GM18861 (cell line): Measurements from ENCODE around the gene PASK.

ENCODE experiments used
- ATAC-seq: cut with Tn5 transposase; IDR thresholded peaks from one replicate; pipeline ENCODE4 v1.9.1; 2021; ENCODE audit not compliant: unreplicated experiment

The PASK gene

DNA sequence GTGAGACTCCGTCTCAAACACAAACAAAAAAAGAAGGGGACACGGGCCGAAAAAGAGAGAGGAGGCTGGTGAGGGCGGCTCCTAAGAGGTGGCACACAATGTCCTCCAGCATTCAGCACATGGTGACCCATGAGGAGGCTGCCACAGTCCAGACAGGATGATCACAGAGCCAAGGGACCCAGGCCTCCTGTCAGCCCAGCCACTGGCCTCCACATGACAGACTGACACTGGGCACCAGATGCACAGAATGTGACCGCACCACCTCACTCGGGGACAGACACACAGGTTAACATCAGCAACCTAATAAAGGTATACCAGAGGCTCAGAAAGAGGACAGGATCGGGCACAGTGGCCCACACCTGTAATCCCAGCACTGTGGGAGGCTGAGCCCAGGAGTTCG is 21.0 kb downstream of the PASK start:
- ATAC-seq, result no peak

DNA sequence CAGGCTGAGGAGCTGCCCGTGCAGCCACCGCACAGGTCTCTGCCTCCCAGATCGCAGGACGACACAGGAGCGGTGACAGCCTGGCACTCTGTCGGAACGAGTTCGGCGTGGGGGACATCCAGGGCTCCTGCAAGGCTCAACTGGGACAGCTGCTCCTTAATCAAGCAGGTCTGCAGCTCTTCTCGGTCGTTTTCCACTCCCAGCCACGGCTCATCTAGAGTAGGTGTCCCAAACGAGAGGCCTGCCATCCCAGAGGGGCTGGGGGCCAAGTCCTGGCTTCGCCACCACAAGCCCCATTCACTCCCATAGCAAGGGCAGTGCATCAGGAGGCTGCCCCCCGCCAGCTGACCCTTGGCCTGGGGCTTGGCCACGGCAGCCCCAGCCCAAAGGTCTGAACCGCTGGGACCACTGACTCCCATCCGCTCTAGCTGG is 22.5 kb downstream of the PASK start:
- no peak for ATAC-seq

DNA sequence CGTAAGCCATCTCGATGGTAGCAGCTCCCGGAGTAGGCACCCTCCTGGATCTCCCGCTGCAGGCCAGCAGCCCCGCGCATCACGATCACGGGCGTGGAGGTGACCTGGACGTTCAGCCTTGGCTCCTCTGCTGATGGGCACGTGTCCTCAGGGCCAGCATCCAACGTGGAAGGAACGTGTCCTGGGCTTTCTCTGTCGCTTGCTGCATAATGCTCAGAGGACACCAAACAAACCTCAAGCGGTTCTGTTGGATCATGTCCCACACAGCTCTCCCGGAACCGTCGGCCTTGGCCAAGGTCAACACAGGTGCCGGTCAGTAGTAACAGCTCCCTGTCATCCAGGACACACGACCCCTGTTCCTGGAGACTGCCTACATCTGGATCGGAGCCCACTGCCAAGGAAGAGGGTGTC is 23.1 kb downstream of the PASK start:
- no peak for ATAC-seq

DNA sequence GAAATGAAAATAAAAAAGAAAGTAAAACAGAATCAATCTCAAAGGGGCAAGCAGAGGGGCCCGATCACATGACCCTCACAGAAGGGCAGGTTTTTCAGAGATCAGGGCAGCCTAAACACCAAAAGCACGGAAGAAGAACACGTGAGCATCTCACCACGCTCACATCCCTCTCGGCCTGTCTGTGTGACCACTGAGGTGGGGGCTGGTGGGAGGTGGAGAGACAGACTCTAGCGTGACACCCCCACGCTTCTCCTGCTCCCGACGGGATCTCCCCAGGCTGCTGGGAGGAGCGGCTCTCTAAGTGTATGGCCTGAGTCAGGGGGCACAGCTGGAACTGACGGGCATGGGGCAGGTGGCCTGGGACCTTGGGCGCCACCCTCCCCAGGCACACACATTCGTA is 23.6 kb downstream of the PASK start:
- ATAC-seq, result no peak

DNA sequence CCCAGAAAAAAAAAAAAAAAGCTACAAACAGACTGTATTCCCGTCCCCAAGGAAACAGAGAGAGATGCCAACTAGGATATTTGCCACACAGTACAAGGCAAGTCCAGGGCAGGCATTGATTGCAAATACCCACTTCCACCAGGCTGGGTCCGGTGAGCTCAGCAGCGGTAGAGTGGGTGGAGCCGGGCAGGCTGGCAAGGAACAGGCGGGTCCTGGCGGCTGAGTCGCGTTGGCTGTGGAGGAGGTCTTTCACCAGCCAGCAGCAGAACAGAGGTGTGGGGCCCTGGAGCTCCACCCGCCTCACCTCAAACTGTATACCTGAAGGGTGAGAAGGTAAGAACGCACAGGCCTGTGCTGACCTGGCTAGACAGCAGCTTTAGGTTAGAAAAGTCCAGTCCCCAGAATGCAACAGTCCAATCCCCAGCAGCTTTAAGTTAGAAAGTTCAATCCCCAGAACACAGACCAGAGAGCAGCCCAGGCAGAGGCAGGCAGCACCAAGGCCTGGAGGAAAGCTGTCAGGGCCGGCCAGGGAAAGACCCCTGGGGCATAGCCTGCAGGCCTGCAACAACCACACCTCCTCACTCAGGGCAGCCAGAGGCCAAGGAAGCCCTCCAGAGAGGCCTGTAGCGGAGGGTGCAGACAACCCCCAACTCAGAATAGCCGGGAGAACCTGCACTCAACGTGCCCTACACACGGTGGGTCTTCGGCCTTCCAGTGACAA is 25.3 kb downstream of the PASK start:
- ATAC-seq, result no peak

DNA sequence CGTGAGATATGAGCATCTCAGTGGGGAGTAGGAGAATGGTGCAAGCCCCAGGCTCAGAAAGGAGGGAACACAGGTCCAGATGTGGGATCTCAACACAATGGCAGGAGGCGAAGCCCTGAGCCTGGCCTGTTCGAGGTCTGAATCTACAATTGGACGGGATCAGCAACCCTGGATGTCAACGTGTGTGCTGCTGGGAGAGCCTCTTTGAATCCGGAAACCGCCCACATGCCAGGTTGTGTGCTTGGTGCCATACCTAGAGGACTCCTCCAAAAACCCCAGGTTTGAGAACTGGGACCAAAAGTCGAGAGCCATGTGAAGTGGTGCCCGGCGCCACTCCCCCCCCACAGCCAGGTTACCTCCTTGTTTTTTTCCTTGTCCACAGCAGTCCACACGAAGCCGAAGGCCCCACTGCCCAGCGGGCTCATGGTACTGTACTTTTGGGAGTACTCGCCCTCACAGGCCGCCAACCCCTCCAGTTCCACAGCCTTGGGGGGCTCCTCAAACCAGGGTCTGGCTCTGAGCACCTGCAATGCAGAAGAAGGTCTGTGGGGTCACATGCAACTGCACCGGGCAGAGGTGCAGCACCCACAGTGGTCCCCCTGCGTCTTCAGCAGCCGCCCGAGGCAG is 26.8 kb downstream of the PASK start:
- ATAC-seq, result no peak

DNA sequence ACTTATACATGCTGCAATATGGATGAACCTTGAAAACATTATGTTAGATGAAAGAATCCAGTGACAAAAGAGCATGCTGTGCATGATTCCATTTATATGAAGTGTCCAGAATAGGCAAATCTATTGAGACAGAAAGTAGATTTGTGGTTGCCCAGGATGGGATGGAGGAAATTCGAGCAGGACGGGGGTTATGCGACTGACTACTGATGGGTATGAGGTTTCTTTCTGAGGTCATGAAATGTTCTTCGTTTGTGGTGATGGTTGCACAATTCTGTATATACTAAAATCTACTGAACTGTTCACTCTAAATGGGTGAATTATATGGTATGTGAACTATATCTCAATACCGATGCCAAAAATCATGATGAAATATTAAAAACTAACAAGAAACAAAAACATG is 28.3 kb downstream of the PASK start:
- ATAC-seq, result no peak

DNA sequence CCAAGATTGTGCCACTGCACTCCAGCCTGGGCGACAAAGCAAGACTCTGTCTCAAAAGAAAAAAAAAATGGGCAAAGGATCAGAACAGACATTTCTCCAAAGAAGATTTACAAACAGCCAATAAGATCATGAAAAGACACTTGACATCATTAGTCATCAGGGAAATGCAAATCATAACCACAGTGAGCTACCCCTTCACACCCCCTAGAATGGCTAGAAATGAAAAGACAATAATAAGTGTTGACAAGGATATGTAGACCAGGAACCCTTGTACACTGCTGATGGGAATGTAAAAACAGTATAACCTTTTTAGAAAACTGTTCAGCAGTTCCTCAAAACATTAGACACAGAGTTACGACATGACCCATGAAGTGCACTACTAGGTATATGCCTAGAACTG is 28.8 kb downstream of the PASK start:
- no peak for ATAC-seq

DNA sequence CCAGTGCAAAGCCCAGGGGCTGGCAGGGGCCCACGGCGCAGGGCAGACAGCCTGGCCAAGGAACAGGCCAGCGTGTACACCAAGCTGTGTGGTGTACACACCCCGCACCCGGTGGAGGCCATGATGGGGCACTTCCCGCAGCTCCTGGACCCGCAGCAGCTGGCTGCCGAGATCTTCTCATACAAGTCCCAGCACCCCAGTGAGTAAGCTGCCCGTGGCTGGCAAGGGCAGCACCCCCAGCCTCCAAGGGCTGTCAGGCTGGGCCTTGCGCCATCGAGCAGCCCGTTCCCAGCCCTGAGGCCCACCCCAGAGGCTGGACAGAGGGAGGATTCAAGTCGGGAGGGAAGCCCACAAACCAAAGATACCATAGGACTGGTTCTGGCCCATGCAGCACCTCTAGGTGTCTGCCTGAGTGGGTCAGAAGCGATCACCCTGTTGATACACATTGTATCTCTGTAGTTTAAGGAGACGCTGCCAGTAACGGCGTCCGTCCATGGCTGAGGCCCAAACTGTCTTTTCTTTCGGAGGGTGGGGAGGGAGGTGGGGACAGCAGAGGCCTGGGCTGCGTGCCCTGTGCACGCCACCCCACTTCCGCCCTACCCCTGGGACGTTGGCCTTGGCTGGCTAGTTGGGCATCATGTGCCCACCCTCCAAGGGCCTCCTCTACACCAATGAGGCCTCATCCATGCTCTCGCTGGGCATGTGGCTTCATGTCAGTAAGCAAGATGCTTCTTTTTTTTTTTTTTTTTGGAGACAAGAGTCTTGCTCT is 30.4 kb downstream of the PASK start:
- ATAC-seq, result no peak

DNA sequence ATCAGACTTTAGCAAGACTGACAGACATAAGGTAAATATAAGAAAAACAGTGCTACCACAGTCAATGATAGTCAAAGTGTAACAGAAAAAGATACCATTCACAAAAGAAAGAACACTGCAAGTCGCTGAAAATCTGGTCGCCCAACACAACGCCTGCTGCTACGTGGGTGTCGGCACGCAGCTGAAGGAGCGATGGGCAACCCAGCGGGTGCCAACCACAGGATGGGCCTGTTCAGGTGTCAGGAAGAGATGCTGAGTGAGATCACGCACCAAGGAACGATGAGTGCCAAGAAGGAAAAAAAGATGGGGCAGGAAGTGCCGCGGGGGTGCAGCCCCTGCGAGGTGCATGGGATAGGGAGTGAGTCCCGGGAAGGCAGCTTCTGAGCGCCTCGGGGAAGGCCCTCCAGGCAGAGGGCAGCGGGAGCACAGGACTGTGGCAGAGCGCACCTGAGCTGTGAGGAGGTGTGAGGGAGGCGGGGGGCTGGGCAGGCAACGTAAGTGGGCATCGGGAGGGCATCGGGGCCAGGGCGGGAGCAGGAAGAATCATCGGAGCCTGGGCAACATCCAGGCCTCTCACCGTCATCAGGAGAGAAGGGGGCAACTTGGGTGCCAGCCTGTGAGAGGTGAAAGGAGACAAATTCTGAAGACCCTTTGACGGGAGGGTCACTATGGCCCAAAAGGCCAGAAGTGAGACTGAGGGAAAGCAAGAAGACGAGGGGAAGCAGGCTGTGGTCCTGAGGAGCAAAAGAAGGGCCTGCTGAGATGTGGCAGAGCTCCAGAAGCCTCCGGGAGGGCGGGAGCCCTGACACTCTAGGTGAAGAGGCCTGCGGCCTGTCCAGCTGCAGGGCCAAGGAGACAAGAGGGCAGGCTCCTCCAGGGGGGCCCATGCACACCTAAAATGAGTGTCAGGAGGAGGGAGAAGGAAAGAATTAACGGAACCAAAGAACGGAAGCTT is 32.4 kb downstream of the PASK start:
- no peak for ATAC-seq

DNA sequence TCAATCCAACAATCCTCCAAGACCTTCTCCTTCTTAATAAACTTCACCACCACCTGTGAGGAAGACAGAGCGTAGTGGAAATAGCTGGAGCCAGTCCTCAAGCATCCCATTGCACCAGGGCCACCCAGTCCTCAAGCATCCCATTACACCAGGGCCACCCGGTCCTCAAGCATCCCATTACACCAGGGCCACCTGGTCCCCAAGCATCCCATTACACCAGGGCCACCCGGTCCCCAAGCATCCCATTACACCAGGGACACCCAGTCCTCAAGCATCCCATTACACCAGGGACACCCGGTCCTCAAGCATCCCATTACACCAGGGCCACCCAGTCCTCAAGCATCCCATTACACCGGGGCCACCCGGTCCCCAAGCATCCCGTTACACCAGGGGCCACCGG is 33.9 kb downstream of the PASK start:
- ATAC-seq, result no peak

DNA sequence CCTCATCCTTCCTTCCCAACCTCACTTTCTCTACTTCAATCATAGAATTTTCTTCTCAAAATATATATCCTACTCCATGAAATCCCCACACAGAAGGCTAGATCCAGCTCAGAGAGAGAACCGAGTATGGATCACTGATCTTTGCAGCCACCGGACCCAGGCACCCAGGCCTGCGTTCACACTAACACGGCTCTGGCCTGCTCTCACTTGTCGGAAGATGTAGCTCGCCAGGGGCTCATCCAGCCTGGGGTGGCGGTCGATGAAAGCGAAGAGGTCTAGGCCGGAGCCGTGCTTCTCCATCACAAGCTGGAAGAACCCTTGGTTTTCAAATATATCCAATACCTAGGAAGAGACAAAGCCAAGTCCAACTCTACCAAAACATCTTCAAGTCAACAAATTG is 34.4 kb downstream of the PASK start:
- ATAC-seq, result no peak

DNA sequence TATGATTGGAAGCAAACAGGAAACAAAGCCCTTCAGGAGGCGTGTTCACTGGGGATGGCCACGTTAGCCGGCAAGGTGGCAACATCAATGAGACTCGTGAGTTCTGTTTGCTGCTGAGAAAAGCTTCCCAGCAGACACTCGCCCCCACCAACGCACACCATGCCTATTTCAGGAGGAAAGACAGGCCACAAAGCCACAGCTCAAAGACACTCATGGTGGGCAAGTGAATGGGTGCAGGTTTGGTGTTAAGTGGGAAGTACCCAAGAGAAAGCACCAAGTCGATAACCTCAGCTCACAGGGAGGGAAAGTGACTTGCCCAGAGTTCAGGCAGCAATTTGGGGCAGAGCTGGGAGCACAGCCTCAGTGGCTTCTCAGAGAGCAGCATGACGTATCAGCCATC is 36.7 kb downstream of the PASK start:
- ATAC-seq, result no peak

DNA sequence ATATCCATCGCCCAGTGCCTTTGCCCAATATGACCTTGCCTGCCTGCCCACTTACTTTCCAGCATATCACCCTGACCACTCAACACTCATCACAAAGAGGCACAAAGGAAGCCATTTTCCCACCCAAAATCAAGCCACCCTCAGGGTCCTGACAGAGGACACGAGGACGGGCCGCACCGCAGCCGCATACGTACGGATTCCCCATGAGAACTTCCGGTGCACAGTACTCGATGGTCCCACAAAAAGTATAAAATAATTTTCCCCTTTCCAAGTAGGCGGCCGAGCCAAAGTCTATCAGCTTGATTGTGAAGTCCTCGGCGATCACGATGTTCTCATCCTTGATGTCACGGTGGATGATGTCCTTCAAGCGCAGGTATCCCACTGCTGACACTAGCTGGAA is 37.2 kb downstream of the PASK start:
- ATAC-seq, result no peak

DNA sequence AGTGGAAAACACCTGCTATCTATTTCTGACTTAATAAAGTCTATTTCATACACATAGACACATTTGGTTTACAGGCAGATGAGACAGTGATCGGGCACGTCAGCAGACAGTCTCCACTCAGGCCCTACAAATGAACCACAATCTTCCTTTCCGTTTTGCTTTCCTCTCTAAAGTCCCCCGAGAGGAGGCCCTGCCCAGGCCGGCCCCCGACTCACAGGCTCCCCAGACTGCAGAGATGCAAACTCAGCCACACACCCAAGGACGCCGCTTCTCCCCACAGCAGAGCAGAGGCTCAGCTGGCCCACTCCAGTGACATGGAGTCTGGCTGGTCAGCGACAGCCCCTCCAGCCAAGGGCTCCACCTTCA is 37.8 kb downstream of the PASK start:
- ATAC-seq, result peak; percentile 41

DNA sequence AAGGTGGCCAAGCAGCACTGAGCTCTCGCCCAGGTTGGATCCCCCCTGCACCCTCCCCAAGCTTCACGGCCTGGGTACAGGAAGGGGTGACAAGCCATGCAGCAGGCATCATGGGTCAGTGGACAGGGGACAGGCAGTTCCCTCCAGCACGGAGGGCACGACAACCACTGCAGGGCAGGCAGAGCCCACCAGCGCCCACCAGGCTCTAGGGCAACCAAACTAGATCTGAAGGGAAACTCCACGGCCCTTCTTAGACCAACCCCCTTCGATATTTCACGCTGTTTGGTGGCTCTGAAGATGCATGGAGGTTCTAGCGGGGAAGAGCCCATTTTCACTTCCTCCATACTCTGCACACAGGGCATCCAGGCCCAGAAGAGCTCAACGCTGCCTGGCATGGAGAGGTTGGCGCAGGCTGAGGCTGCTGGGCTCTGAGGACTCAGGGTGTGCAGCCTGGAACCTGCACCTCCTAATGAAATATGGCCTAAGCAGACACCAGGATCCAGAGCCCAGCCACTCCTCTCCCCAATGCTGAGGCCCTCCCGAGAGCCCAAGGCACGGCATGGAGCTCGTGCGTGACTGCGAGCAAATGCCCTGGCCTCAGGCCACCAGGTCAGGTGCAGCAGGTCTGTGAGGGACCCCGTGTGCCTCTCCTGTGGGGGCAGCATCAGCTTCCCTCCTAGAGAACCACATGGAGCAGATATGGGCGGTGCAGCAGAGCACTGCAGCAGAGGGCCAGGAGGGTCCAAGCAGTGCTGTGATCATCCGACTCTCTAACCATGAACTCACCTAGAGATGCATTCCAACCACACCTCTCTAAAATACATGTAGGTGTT is 38.4 kb downstream of the PASK start:
- ATAC-seq, result peak; percentile 31

DNA sequence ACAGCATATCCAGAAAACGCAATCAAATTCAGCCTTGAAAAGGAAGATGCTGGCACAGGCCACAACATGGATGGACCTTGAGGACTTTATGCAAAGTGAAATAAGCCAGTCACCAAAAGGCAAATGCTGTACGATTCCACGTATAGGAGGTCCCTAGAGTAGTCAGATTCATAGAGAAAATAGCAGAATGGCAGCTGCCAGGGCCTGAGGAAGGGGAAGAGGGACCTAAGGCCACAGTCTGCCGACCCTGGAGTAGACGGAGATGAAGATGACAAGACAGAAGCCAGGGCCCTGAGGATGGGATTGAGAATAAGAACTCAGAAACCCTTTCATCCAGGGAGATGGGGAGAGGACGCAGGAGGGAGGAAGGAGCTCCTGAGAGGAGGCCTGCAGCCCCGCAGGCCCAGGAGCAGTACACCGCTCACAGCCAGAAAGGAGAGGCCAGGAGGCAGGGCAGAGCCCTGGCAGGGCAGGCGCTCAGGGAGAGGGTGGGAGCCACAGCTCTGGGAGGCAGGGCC is 39.1 kb downstream of the PASK start:
- no peak for ATAC-seq

DNA sequence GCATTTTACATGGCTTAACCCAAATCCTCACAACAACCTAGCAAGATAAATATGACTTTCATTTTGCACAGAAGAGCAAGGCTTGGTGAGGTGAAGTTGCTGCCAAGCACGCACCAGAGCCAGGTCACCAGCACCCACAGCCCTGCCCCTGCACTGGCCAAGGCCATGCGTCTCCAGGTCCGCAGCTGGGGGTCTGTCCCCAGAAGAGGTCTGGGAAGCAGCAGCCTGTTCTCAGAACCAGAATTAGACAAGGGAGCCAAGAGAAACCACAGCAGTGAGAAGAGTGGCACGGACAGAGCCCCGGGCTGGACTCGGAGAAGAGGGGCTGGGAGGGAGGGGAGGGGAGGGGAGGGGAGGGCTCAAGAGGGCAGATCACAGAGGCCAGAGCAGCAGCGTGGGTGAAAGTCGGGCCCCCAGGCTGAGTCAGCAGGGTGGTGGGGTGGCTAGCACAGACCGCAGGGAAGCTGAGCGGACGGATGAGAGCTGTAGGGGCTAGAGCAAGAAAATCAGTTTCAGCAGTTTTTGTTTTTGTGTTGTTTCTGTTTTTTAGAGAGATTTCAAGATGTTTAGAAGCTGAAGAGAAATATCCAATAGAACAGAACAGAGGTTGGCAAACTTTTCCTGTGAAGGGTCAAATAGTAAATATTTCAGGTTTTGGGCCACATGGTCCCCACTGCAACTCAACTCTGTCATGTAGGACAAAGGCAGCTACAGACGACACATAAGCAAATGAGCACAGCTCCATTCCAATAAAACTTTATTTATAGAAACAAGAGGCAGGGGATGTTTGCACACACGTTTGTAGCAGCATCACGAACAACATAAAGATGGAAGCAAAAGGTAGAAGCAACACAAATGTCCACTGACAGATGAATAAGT is 39.8 kb downstream of the PASK start:
- no peak for ATAC-seq
